H1 (cell line): ENCODE data around the gene FOXA3. TPM values are rescaled to one million over a fixed set of nuclear protein-coding genes. Genes with fewer than 3 reads are reported as not detected.

Experiments
- CTCF ChIA-PET: fragments of 300-600 bp; sonication (Branson Sonifier 250); formaldehyde crosslinking; loops from one replicate; lab custom pipeline; 2021; ENCODE audit not compliant: partially characterized antibody; lab: Charles Lee
- POLR2A ChIA-PET: fragments of 300-600 bp; sonication (Branson Sonifier 250); formaldehyde crosslinking; loops from one replicate; lab custom pipeline; 2021; ENCODE audit warnings: inconsistent platforms; ENCODE audit not compliant: partially characterized antibody; lab: Charles Lee
- DNase-seq, 2 experiments: peaks; one replicate each; pipeline versions ENCODE4 v3.0.0 to v3.0.0-alpha.2; 2010 to 2022; ENCODE audit warnings: low spot score in 2 of 2, low read depth in 1 of 2, mixed read lengths in 1 of 2
- FAIRE-seq: peaks from 2 replicates; lab custom pipeline; 2011; peaks lifted over from hg19 to GRCh38; lab: Jason Lieb, UNC
- H2AFZ ChIP-seq: 2 replicates; pipeline ENCODE4 v1.8.1; 2012; ENCODE audit warnings: low read length, inconsistent platforms
- H2AK5ac ChIP-seq: 2 replicates; pipeline ENCODE4 v1.6.1; 2013; ENCODE audit warnings: low read depth, low read length
- H2BK120ac ChIP-seq: replicated peaks from 2 replicates; pipeline ENCODE3; 2013; ENCODE audit warnings: low read depth, low read length, inconsistent platforms
- H2BK12ac ChIP-seq: 2 replicates; pipeline ENCODE4 v1.6.1; 2013; ENCODE audit warnings: low read depth, low read length
- H2BK15ac ChIP-seq: 2 replicates; pipeline ENCODE4 v1.6.1; 2013; ENCODE audit warnings: low read length
- H2BK20ac ChIP-seq: 2 replicates; pipeline ENCODE4 v1.6.1; 2013; ENCODE audit warnings: low read length
- H2BK5ac ChIP-seq: 2 replicates; pipeline ENCODE4 v1.6.1; 2013; ENCODE audit warnings: low read depth, low read length
- H3K14ac ChIP-seq: 2 replicates; pipeline ENCODE4 v1.6.1; 2013; ENCODE audit warnings: inconsistent platforms; ENCODE audit not compliant: insufficient read length
- H3K18ac ChIP-seq: 2 replicates; pipeline ENCODE4 v1.6.1; 2013; ENCODE audit warnings: low read length; ENCODE audit errors: extremely low read depth
- H3K23ac ChIP-seq: 2 replicates; pipeline ENCODE4 v1.6.1; 2013; ENCODE audit warnings: inconsistent platforms; ENCODE audit not compliant: insufficient read length
- H3K23me2 ChIP-seq: 2 replicates; pipeline ENCODE4 v1.6.1; 2013; ENCODE audit warnings: low read depth, low read length
- H3K27ac ChIP-seq: 2 replicates; pipeline ENCODE4 v1.6.1; 2011; ENCODE audit warnings: low read depth, low read length, inconsistent platforms
- H3K27me3 ChIP-seq, 4 experiments: replicated peaks in 1 of 4; 1 replicate in 1 of 4; 2 replicates in 3 of 4; pipeline versions ENCODE4 v1.6.1 to v1.8.1; 2011 to 2013; ENCODE audit warnings: low read length in 3 of 4, mild to moderate bottlenecking in 3 of 4, inconsistent platforms in 2 of 4, mixed read lengths in 2 of 4, moderate library complexity in 1 of 4; ENCODE audit not compliant: control insufficient read depth in 3 of 4, insufficient read depth in 3 of 4; ENCODE audit errors: extremely low read depth in 1 of 4
- H3K36me3 ChIP-seq, 4 experiments: 2 replicates each; pipeline versions ENCODE4 v1.6.1 to v1.8.1; 2011 to 2013; ENCODE audit warnings: mild to moderate bottlenecking in 4 of 4, low read length in 3 of 4, moderate library complexity in 2 of 4, control low read depth in 1 of 4, inconsistent platforms in 1 of 4; ENCODE audit not compliant: insufficient read depth in 4 of 4, control insufficient read depth in 2 of 4
- H3K4ac ChIP-seq: replicated peaks from 2 replicates; pipeline ENCODE3; 2013; ENCODE audit warnings: low read length, low read depth, mixed read lengths, inconsistent platforms; ENCODE audit not compliant: insufficient read length
- H3K4me1 ChIP-seq, 4 experiments: replicated peaks in 1 of 4; 1 replicate in 1 of 4; 2 replicates in 3 of 4; pipeline versions ENCODE4 v1.6.1 to v1.8.1; 2011 to 2013; ENCODE audit warnings: low read length in 3 of 4, inconsistent platforms in 2 of 4, mixed read lengths in 1 of 4; ENCODE audit not compliant: insufficient read depth in 4 of 4, control insufficient read depth in 3 of 4
- H3K4me2 ChIP-seq, 2 experiments: 2 replicates each; pipeline versions ENCODE4 v1.6.1 to v1.8.1; 2011 to 2013; ENCODE audit warnings: low read depth in 2 of 2, low read length in 2 of 2, control low read depth in 1 of 2, inconsistent platforms in 1 of 2, mild to moderate bottlenecking in 1 of 2; ENCODE audit not compliant: insufficient read depth in 1 of 2
- H3K4me3 ChIP-seq, 4 experiments: fragments of 200-600, 300-600 bp in 1 of 4; sonication (generic), shearing (Covaris generic), sonication (Bioruptor Twin) in 1 of 4; 2 replicates each; pipeline versions ENCODE4 v1.5.1 to v1.8.1; 2011 to 2016; ENCODE audit warnings: low read length in 4 of 4, low read depth in 3 of 4, control low read depth in 2 of 4, inconsistent platforms in 2 of 4, mild to moderate bottlenecking in 2 of 4, mixed read lengths in 1 of 4, moderate library complexity in 1 of 4; ENCODE audit not compliant: insufficient read depth in 2 of 4; ENCODE audit errors: extremely low read depth in 1 of 4
- H3K56ac ChIP-seq: replicated peaks from 2 replicates; pipeline ENCODE3; 2013; ENCODE audit warnings: low read depth, mild to moderate bottlenecking, mixed read lengths, low read length, inconsistent platforms; ENCODE audit not compliant: insufficient read length
- H3K79me1 ChIP-seq: 2 replicates; pipeline ENCODE4 v1.6.1; 2013; ENCODE audit warnings: low read depth, low read length, control low read depth
- H3K79me2 ChIP-seq, 2 experiments: 2 replicates each; pipeline versions ENCODE4 v1.6.1 to v1.8.1; 2012 to 2013; ENCODE audit warnings: low read length in 2 of 2, mild to moderate bottlenecking in 2 of 2, inconsistent platforms in 1 of 2; ENCODE audit not compliant: insufficient read depth in 2 of 2, control insufficient read depth in 1 of 2
- H3K9ac ChIP-seq, 4 experiments: replicated peaks in 1 of 4; 1 replicate in 1 of 4; 2 replicates in 3 of 4; pipeline versions ENCODE4 v1.6.1 to v1.8.1; 2011 to 2013; ENCODE audit warnings: low read depth in 3 of 4, low read length in 3 of 4, control low read depth in 2 of 4, mild to moderate bottlenecking in 2 of 4, moderate library complexity in 2 of 4, inconsistent platforms in 1 of 4; ENCODE audit errors: extremely low read depth in 1 of 4
- H3K9me3 ChIP-seq, 2 experiments: 2 replicates each; pipeline versions ENCODE4 v1.6.1 to v1.8.1; 2012 to 2013; ENCODE audit warnings: mild to moderate bottlenecking in 2 of 2, moderate library complexity in 2 of 2, control low read depth in 1 of 2, inconsistent platforms in 1 of 2, low read depth in 1 of 2, low read length in 1 of 2, mixed read lengths in 1 of 2; ENCODE audit not compliant: insufficient read depth in 2 of 2
- H4K20me1 ChIP-seq, 2 experiments: replicated peaks in 1 of 2; 2 replicates each; pipeline versions ENCODE3 to v1.8.1; 2011 to 2013; ENCODE audit warnings: inconsistent platforms in 2 of 2, low read length in 2 of 2, mild to moderate bottlenecking in 1 of 2; ENCODE audit not compliant: insufficient read depth in 2 of 2, control insufficient read depth in 1 of 2
- H4K5ac ChIP-seq: 2 replicates; pipeline ENCODE4 v1.6.1; 2013; ENCODE audit warnings: low read length, low read depth, mixed read lengths, inconsistent platforms; ENCODE audit not compliant: insufficient read length
- H4K8ac ChIP-seq: 2 replicates; pipeline ENCODE4 v1.8.0; 2013; ENCODE audit warnings: mild to moderate bottlenecking, moderate library complexity, low read length, inconsistent platforms; ENCODE audit not compliant: insufficient read depth; ENCODE audit errors: extremely low read depth
- H4K91ac ChIP-seq: replicated peaks from 2 replicates; pipeline ENCODE3; 2013; ENCODE audit warnings: low read length, mixed read lengths, inconsistent platforms; ENCODE audit not compliant: insufficient read length
- CEBPB ChIP-seq: IDR thresholded peaks from 2 replicates; pipeline ENCODE4 v1.6.1; 2012; ENCODE audit warnings: low read depth, low read length
- CREB1 ChIP-seq: IDR thresholded peaks from 2 replicates; pipeline ENCODE4 v1.6.1; 2012; ENCODE audit warnings: inconsistent platforms
- HDAC2 ChIP-seq, 2 experiments: fragments of 300-600 bp in 1 of 2; sonication (generic) in 1 of 2; IDR thresholded peaks; 2 replicates each; pipeline ENCODE4 v1.6.1; 2011 to 2012; ENCODE audit warnings: low read depth in 2 of 2, low read length in 2 of 2, mild to moderate bottlenecking in 2 of 2, moderate library complexity in 2 of 2, borderline replicate concordance in 1 of 2, inconsistent platforms in 1 of 2
- POLR2A ChIP-seq, 2 experiments: IDR thresholded peaks; 1 replicate in 1 of 2; 2 replicates in 1 of 2; pipeline ENCODE4 v1.6.1; 2011; ENCODE audit warnings: low read depth in 2 of 2, low read length in 2 of 2, mild to moderate bottlenecking in 2 of 2; ENCODE audit errors: control extremely low read depth in 1 of 2
- RAD21 ChIP-seq, 2 experiments: IDR thresholded peaks in 1 of 2; conservative IDR thresholded peaks in 1 of 2; 2 replicates each; pipeline ENCODE4 v1.6.1; 2011; ENCODE audit warnings: low read depth in 2 of 2, low read length in 2 of 2, improper control_type of control experiment in 1 of 2, inconsistent platforms in 1 of 2, mild to moderate bottlenecking in 1 of 2, moderate library complexity in 1 of 2
- RBBP5 ChIP-seq: IDR thresholded peaks from 2 replicates; pipeline ENCODE4 v1.7.1; 2012; ENCODE audit warnings: low read depth, mild to moderate bottlenecking, inconsistent platforms, low read length, moderate library complexity, borderline replicate concordance
- RNF2 ChIP-seq: fragments of 200-900, 300-1000 bp; sonication (generic); IDR thresholded peaks from 2 replicates; pipeline ENCODE4 v1.7.1; 2016; ENCODE audit warnings: borderline replicate concordance, low read depth, mild to moderate bottlenecking, antibody characterized with exemption, low read length; ENCODE audit not compliant: poor library complexity, severe bottlenecking; ENCODE audit errors: missing control alignments
- SIRT6 ChIP-seq: IDR thresholded peaks from one replicate; pipeline ENCODE4 v1.7.1; 2012; ENCODE audit warnings: low read length, inconsistent platforms
- SP4 ChIP-seq: IDR thresholded peaks from 2 replicates; pipeline ENCODE4 v1.6.1; 2012; ENCODE audit warnings: low read length, inconsistent platforms
- WGBS, 2 experiments: shearing (Covaris generic) in 1 of 2; methylation state at CpG; one replicate each; pipeline versions ENCODE4 v1.1.6 to v1.1.7; 2013 to 2015; ENCODE audit warnings: low lambda C conversion rate in 2 of 2, mixed read lengths in 2 of 2, inconsistent platforms in 1 of 2, low coverage in 1 of 2, missing lambda C conversion rate in 1 of 2; ENCODE audit not compliant: insufficient replicate concordance in 2 of 2, insufficient coverage in 1 of 2, insufficient read length in 1 of 2; ENCODE audit errors: extremely low coverage in 1 of 2, missing lambda C conversion rate in 1 of 2; 5-methylcytosine and 5-hydroxymethylcytosine counted together
- polyA plus RNA-seq, 7 experiments: library from polyadenylated mRNA; depleted of rRNA in 3 of 7; stranded (reverse) in 5 of 7; unstranded in 2 of 7; fragments of >200 nt in 5 of 7; fragments of 200-250 nt in 2 of 7; gene quantifications; 1 replicate in 5 of 7; 2 replicates in 1 of 7; 4 replicates in 1 of 7; pipeline versions ENCODE4 v1.2.1 to v1.2.3, GENCODE V29; 2011 to 2013; ENCODE audit warnings: missing spikeins in 2 of 7, mixed read lengths in 2 of 7
- total RNA-seq: library from RNA; stranded (reverse); fragmentation: NEBNext Ultra II Directional; extraction: Animal tissue kit (Norgen Biotek cat#: 25700); gene quantifications from 2 replicates; pipeline ENCODE4 v1.2.1, GENCODE V29; 2021

Gene FOXA3
- total and polyA plus RNA-seq, 2 of the 8 experiments (the other 6 are each of a cell fraction or from before 2014, with no cell fraction given) = 20.2 to 49.1 TPM

GRCh38 chr19:45882652-45883585, 18.8 kb downstream of the FOXA3 start:
- Histone ChIP-seq H3K4ac (peak overlapping the region; percentile 20), H3K9ac (peak overlapping the region in 1 of 4 experiments; percentile 20; a peak in 2 of 7 replicates), H3K23ac (no peak overlapping the region), H4K8ac (peak overlapping the region; percentile 7; the same call in 1 of the 2 replicates), H3K14ac (no peak overlapping the region), H4K91ac (peak overlapping the region; percentile 96), H2BK120ac (peak overlapping the region; percentile 11), H2BK12ac (peak overlapping the region; percentile 85; the same call in 1 of the 2 replicates), H4K20me1 (peaks cover 3 to 14% of the 10 kb centered on the region in 2 experiments), H3K4me1 (peaks cover 6 to 28% (median 18%) of the 10 kb centered on the region in 4 experiments), H3K4me2 (peak overlapping the region; percentile 78 to 83), H3K79me1 (0 out of 2 replicates have a peak, but pooled peaks cover 3% of the 10 kb centered on the region), H2BK20ac (0 out of 2 replicates have a peak overlapping the region, but pooled peaks have one; percentile 75), H3K23me2 (peaks cover 11% of the 10 kb centered on the region; the same call in 1 of the 2 replicates), H3K9me3 (no peaks in the 10 kb centered on the region), H4K5ac (peak overlapping the region; percentile 25), H3K27me3 (no peaks in the 10 kb centered on the region), H3K79me2 (no peaks in the 10 kb centered on the region; a peak in 1 of 4 replicates), H3K27ac (peak overlapping the region; percentile 41), H3K36me3 (peaks cover 0 to 7% (median 0%) of the 10 kb centered on the region in 4 experiments; a peak in 1 of 8 replicates), H2AFZ (no peak overlapping the region), H2AK5ac (no peak overlapping the region), H3K18ac (peak overlapping the region; percentile 73), H2BK5ac (peak overlapping the region; percentile 90; the same call in 1 of the 2 replicates), H3K56ac (no peak overlapping the region), H3K4me3 (peak overlapping the region; percentile 19 to 59 (median 48)), H2BK15ac (peak overlapping the region; percentile 12; the same call in 1 of the 2 replicates)
- POLR2A ChIA-PET = interaction anchor here (0.8 to 9.8 kb wide), 7 partner anchors 9 to 104 kb away, joined by 3 to 277 read pairs (median 4); partner anchors contain the start of genes FOXA3 and SYMPK
- WGBS, 2 experiments = 4% methylated on average over 39 of the region's 47 CpGs; no CpG with 5 or more reads in 1 of the 2 experiments
- no peak for FAIRE-seq
- peak in 1 of 2 experiments; percentile 98 for DNase-seq
- CTCF ChIA-PET = interaction anchor here (0.8 to 10.7 kb wide), 20 partner anchors 9 to 203 kb away, joined by 3 to 208 read pairs (median 4); partner anchors contain the start of genes FOXA3, MYPOP and SYMPK
- TF ChIP-seq RAD21 (IDR thresholded peaks at IDR 0.05 in 1 of 2, conservative IDR thresholded peaks at IDR 0.05 in 1 of 2; ENCODE audit: low read depth in 2 of 2, low read length in 2 of 2) (peak; percentile 81 to 86), HDAC2 (IDR thresholded peaks at IDR 0.05; ENCODE audit: borderline replicate concordance in 1 of 2, low read depth in 2 of 2, low read length in 2 of 2) (peak; percentile 85 to 100; a peak in 3 of 4 replicates), CREB1 (peak; percentile 81), RNF2 (no peak), RBBP5 (no peak; the same call in 1 of the 2 replicates), SP4 (peak; percentile 77; the same call in 1 of the 2 replicates), SIRT6 (no peak), POLR2A (IDR thresholded peaks at IDR 0.05; ENCODE audit: control extremely low read depth in 1 of 2, low read depth in 2 of 2, low read length in 2 of 2) (peak; percentile 37 to 61), CEBPB (no peak)
